SK-N-SH (cell line): ENCODE results near the gene PHETA2. TPM values are rescaled to one million over a fixed set of nuclear protein-coding genes. Genes with fewer than 3 reads are reported as not detected.

ENCODE experiments used
- CTCF ChIA-PET: fragments of 300-600, 350-600 bp; formaldehyde crosslinking; extraction: SDS; loops from one replicate; lab custom pipeline; 2021; lab: Yijun Ruan, JAX
- POLR2A ChIA-PET: fragments of 350-600 bp; sonication (Branson Sonifier 250); formaldehyde crosslinking; extraction: SDS; loops from one replicate; lab custom pipeline; 2020; ENCODE audit warnings: antibody characterized with exemption, inconsistent platforms; lab: Yijun Ruan, JAX
- DNase-seq: peaks from one replicate; pipeline ENCODE4 v3.0.0; 2012
- H2AFZ ChIP-seq: fragments of 200-600 bp; sonication (generic); 2 replicates; pipeline ENCODE4 v1.8.1; 2016; ENCODE audit warnings: antibody characterized with exemption, mild to moderate bottlenecking, low read depth
- H3F3A ChIP-seq: fragments of 200-600 bp; sonication (generic); replicated peaks from 2 replicates; pipeline ENCODE3; 2016; ENCODE audit warnings: antibody characterized with exemption, mild to moderate bottlenecking; ENCODE audit not compliant: insufficient read depth
- H3K27ac ChIP-seq, 2 experiments: fragments of 200-500 bp in 1 of 2; fragments of 200-600 bp in 1 of 2; sonication (Bioruptor generic) in 1 of 2; sonication (generic), shearing (Covaris generic) in 1 of 2; 2 replicates each; pipeline versions ENCODE4 v1.5.1 to v1.6.1; 2014 to 2016; ENCODE audit warnings: low read depth in 2 of 2, inconsistent platforms in 1 of 2, low read length in 1 of 2, mild to moderate bottlenecking in 1 of 2, mixed read lengths in 1 of 2
- H3K27me3 ChIP-seq: fragments of 200-600 bp; sonication (generic), shearing (Covaris generic); 2 replicates; pipeline ENCODE4 v1.6.1; 2016; ENCODE audit warnings: mixed run types; ENCODE audit not compliant: insufficient read depth
- H3K36me3 ChIP-seq, 2 experiments: fragments of 200-500 bp in 1 of 2; fragments of 200-600 bp in 1 of 2; sonication (Bioruptor generic) in 1 of 2; sonication (generic) in 1 of 2; replicated peaks in 1 of 2; 2 replicates each; pipeline versions ENCODE3 to v1.5.1; 2014 to 2016; ENCODE audit warnings: low read length in 1 of 2, mild to moderate bottlenecking in 1 of 2; ENCODE audit not compliant: insufficient read depth in 2 of 2, control insufficient read depth in 1 of 2
- H3K4me1 ChIP-seq, 2 experiments: fragments of 200-500 bp in 1 of 2; fragments of 200-600 bp in 1 of 2; sonication (Bioruptor generic) in 1 of 2; sonication (generic), shearing (Covaris generic) in 1 of 2; 2 replicates each; pipeline versions ENCODE4 v1.5.1 to v1.6.1; 2014 to 2016; ENCODE audit warnings: low read depth in 1 of 2, low read length in 1 of 2, mixed run types in 1 of 2; ENCODE audit not compliant: insufficient read depth in 2 of 2, control insufficient read depth in 1 of 2
- H3K4me2 ChIP-seq: fragments of 200-600 bp; sonication (generic), shearing (Covaris generic); 2 replicates; pipeline ENCODE4 v1.6.1; 2017; ENCODE audit warnings: mixed run types
- H3K4me3 ChIP-seq, 2 experiments: fragments of 200-500 bp in 1 of 2; fragments of 200-600 bp in 1 of 2; sonication (Bioruptor generic) in 1 of 2; sonication (generic), shearing (Covaris generic) in 1 of 2; 2 replicates each; pipeline versions ENCODE4 v1.5.1 to v1.8.1; 2014 to 2016; ENCODE audit warnings: low read depth in 2 of 2, inconsistent platforms in 1 of 2, low read length in 1 of 2, mild to moderate bottlenecking in 1 of 2, mixed read lengths in 1 of 2, moderate library complexity in 1 of 2
- H3K79me2 ChIP-seq: fragments of 200-600 bp; sonication (generic); 2 replicates; pipeline ENCODE4 v1.8.1; 2017; ENCODE audit warnings: mild to moderate bottlenecking; ENCODE audit not compliant: insufficient read depth
- H3K9ac ChIP-seq: fragments of 200-600 bp; sonication (generic); 2 replicates; pipeline ENCODE4 v1.6.1; 2017; ENCODE audit warnings: mixed run types
- H3K9me2 ChIP-seq: fragments of 200-600 bp; sonication (generic); 2 replicates; pipeline ENCODE4 v1.6.1; 2017; ENCODE audit warnings: mixed run types
- H3K9me3 ChIP-seq: fragments of 200-600 bp; sonication (generic); 2 replicates; pipeline ENCODE4 v1.6.1; 2017; ENCODE audit warnings: mixed run types, mild to moderate bottlenecking, moderate library complexity
- H4K20me1 ChIP-seq: fragments of 200-600 bp; sonication (generic); 2 replicates; pipeline ENCODE4 v1.6.1; 2017; ENCODE audit warnings: mild to moderate bottlenecking, mixed run types; ENCODE audit not compliant: insufficient read depth
- CHD2 ChIP-seq: fragments of 150-350 bp; IDR thresholded peaks from 2 replicates; pipeline ENCODE4 v1.6.1; 2018; ENCODE audit warnings: low read length; ENCODE audit not compliant: partially characterized antibody
- EP300 ChIP-seq, 2 experiments: IDR thresholded peaks; 2 replicates each; pipeline versions ENCODE4 v1.4.0 to v1.6.1; 2012; ENCODE audit warnings: borderline replicate concordance in 1 of 2, low read depth in 1 of 2, low read length in 1 of 2
- EZH2phosphoT487 ChIP-seq: fragments of 200-600 bp; sonication (generic); IDR thresholded peaks from 2 replicates; pipeline ENCODE4 v1.6.1; 2017; ENCODE audit warnings: low read depth, mixed run types, mild to moderate bottlenecking, antibody characterized with exemption, moderate library complexity, borderline replicate concordance
- FOSL2 ChIP-seq: IDR thresholded peaks from 2 replicates; pipeline ENCODE4 v1.4.0; 2012; ENCODE audit warnings: low read depth, mild to moderate bottlenecking, moderate library complexity, borderline replicate concordance
- JUND ChIP-seq: IDR thresholded peaks from 2 replicates; pipeline ENCODE4 v1.4.0; 2012
- MEF2A ChIP-seq: IDR thresholded peaks from 2 replicates; pipeline ENCODE4 v1.4.0; 2012; ENCODE audit warnings: low read depth, borderline replicate concordance
- NRF1 ChIP-seq: IDR thresholded peaks from 2 replicates; pipeline ENCODE4 v1.6.1; 2012; ENCODE audit warnings: low read depth, mild to moderate bottlenecking, low read length
- RCOR1 ChIP-seq: fragments of 150-350 bp; IDR thresholded peaks from 2 replicates; pipeline ENCODE4 v1.6.1; 2017; ENCODE audit warnings: antibody characterized with exemption, low read length
- RFX5 ChIP-seq: IDR thresholded peaks from 2 replicates; pipeline ENCODE4 v1.6.1; 2012; ENCODE audit warnings: mild to moderate bottlenecking, improper control_type of control experiment, low read length
- RXRA ChIP-seq: IDR thresholded peaks from 2 replicates; pipeline ENCODE4 v1.4.0; 2012; ENCODE audit warnings: low read depth, mild to moderate bottlenecking, borderline replicate concordance
- WGBS: methylation state at CpG from one replicate; pipeline ENCODE4 v1.1.6; 2017; ENCODE audit warnings: low lambda C conversion rate; 5-methylcytosine and 5-hydroxymethylcytosine counted together
- polyA plus RNA-seq, 3 experiments: library from polyadenylated mRNA; depleted of rRNA; stranded (reverse); fragments of >200 nt; gene quantifications; 2 replicates each; pipeline ENCODE4 v1.2.3, GENCODE V29; 2012
- TF ChIP-seq, protein P1 (sequence below): IDR thresholded peaks from 2 replicates; pipeline ENCODE4 v1.4.0; 2012; ENCODE audit warnings: low read depth
- TF ChIP-seq, protein P2 (sequence below): fragments of 150-350 bp; IDR thresholded peaks from 2 replicates; pipeline ENCODE4 v1.6.1; 2016; ENCODE audit warnings: mild to moderate bottlenecking, low read depth, low read length
- TF ChIP-seq, protein P3 (sequence below): IDR thresholded peaks from 2 replicates; pipeline ENCODE4 v1.6.1; 2012; ENCODE audit warnings: mild to moderate bottlenecking, low read depth, low read length, moderate library complexity

The PHETA2 gene
- polyA plus RNA-seq, 1 of the 3 experiments (the other 2 are of a cell fraction): 0.05 TPM

DNA sequence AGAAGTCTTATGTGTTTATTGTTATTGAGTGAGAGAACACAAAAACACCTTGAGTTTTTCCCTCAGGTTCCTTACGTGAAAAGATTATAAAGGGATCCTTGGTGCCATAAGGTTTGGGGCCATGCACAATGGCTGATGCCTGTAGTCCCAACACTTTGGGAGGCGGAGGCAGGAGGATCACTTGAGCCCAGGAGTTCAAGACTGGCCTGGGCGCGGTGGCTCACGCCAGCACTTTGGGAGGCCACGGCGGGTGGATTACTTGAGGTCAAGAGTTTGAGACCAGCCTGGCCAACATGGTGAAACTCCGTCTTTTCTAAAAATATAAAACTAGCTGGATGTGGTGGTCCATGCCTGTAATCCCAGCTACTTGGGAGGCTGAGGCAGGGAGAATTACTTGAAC, 10.8 kb downstream of the PHETA2 start:
- H3F3A ChIP-seq: peaks cover 3% of the 10 kb centered on the region
- no peaks in the 10 kb centered on the region for H3K27me3 ChIP-seq
- 80% methylated on average over 2 of the region's 8 CpGs for WGBS
- TF ChIP-seq RXRA (no peak), FOSL2 (no peak), CHD2 (no peak), JUND (no peak), MEF2A (no peak), NRF1 (no peak)
- TF ChIP-seq, protein P1, sequence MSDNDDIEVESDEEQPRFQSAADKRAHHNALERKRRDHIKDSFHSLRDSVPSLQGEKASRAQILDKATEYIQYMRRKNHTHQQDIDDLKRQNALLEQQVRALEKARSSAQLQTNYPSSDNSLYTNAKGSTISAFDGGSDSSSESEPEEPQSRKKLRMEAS: no peak
- TF ChIP-seq, protein P2, sequence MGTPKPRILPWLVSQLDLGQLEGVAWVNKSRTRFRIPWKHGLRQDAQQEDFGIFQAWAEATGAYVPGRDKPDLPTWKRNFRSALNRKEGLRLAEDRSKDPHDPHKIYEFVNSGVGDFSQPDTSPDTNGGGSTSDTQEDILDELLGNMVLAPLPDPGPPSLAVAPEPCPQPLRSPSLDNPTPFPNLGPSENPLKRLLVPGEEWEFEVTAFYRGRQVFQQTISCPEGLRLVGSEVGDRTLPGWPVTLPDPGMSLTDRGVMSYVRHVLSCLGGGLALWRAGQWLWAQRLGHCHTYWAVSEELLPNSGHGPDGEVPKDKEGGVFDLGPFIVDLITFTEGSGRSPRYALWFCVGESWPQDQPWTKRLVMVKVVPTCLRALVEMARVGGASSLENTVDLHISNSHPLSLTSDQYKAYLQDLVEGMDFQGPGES: no peak
- H2AFZ ChIP-seq: no peak overlapping the region
- ChIA-PET CTCF (no interaction called here), POLR2A (interaction anchor here (0.7 kb wide), 1 partner anchor 52 kb away, joined by 3 read pairs; no protein-coding TSS in a partner anchor)
- no peak overlapping the region for H3K4me3 ChIP-seq
- H3K79me2 ChIP-seq: peaks cover 42% of the 10 kb centered on the region
- no peaks in the 10 kb centered on the region for H3K9me3 ChIP-seq
- no peak overlapping the region for H3K27ac ChIP-seq
- H3K9ac ChIP-seq: no peak overlapping the region
- no peaks in the 10 kb centered on the region for H4K20me1 ChIP-seq
- no peak for DNase-seq
- no peaks in the 10 kb centered on the region for H3K9me2 ChIP-seq
- peaks cover 0 to 2% of the 10 kb centered on the region in 2 experiments; a peak in 1 of 4 replicates for H3K4me1 ChIP-seq
- no peak overlapping the region for H3K4me2 ChIP-seq
- H3K36me3 ChIP-seq: peaks cover 8 to 14% of the 10 kb centered on the region in 2 experiments

DNA sequence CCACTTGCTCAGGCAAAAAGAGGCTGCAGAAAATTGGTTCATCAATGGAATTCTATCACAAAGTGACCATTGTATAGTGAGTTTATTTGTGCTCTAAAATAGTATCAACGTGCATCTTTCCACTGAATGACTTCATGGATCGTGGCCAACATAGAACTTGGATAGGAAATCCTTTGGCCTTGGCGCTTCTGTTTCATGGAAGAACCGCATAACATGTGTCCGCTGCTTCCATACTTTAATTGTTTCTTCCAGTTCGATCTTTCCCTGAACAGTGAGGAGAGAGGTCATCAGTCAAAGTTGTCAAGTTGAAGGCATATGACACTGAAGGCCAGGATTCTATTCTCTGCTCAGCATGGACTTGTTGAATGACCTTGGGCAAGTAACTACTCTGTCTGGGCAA, 12.0 kb downstream of the PHETA2 start:
- peaks cover 36% of the 10 kb centered on the region for H3K79me2 ChIP-seq
- ChIA-PET POLR2A (no interaction called here), CTCF (no interaction called here)
- H3K27me3 ChIP-seq: no peaks in the 10 kb centered on the region
- DNase-seq: no peak
- H2AFZ ChIP-seq: no peak overlapping the region
- H3K4me2 ChIP-seq: no peak overlapping the region
- peaks cover 8 to 14% of the 10 kb centered on the region in 2 experiments for H3K36me3 ChIP-seq
- no peaks in the 10 kb centered on the region for H3K9me2 ChIP-seq
- H3K4me1 ChIP-seq: no peaks in the 10 kb centered on the region; a peak in 1 of 4 replicates
- no peak overlapping the region for H3K9ac ChIP-seq
- TF ChIP-seq RXRA (no peak), RFX5 (no peak), EP300 (IDR thresholded peaks at IDR 0.05; ENCODE audit: borderline replicate concordance in 1 of 2, low read depth in 1 of 2, low read length in 1 of 2) (no peak), RCOR1 (no peak), EZH2phosphoT487 (no peak)
- TF ChIP-seq, protein P3, sequence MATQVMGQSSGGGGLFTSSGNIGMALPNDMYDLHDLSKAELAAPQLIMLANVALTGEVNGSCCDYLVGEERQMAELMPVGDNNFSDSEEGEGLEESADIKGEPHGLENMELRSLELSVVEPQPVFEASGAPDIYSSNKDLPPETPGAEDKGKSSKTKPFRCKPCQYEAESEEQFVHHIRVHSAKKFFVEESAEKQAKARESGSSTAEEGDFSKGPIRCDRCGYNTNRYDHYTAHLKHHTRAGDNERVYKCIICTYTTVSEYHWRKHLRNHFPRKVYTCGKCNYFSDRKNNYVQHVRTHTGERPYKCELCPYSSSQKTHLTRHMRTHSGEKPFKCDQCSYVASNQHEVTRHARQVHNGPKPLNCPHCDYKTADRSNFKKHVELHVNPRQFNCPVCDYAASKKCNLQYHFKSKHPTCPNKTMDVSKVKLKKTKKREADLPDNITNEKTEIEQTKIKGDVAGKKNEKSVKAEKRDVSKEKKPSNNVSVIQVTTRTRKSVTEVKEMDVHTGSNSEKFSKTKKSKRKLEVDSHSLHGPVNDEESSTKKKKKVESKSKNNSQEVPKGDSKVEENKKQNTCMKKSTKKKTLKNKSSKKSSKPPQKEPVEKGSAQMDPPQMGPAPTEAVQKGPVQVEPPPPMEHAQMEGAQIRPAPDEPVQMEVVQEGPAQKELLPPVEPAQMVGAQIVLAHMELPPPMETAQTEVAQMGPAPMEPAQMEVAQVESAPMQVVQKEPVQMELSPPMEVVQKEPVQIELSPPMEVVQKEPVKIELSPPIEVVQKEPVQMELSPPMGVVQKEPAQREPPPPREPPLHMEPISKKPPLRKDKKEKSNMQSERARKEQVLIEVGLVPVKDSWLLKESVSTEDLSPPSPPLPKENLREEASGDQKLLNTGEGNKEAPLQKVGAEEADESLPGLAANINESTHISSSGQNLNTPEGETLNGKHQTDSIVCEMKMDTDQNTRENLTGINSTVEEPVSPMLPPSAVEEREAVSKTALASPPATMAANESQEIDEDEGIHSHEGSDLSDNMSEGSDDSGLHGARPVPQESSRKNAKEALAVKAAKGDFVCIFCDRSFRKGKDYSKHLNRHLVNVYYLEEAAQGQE: no peak
- H4K20me1 ChIP-seq: no peaks in the 10 kb centered on the region
- peaks cover 9% of the 10 kb centered on the region for H3F3A ChIP-seq
- no peak overlapping the region for H3K27ac ChIP-seq
- H3K4me3 ChIP-seq: no peak overlapping the region
- 79% methylated on average over 6 of the region's 6 CpGs for WGBS
- no peaks in the 10 kb centered on the region for H3K9me3 ChIP-seq
